GM19238 (cell line): ENCODE data around the gene LDLRAD4.

Experiments used
- DNase-seq: peaks from one replicate; pipeline ENCODE4 v3.0.0; 2011; ENCODE audit warnings: low spot score; ENCODE audit not compliant: insufficient read length

The LDLRAD4 gene

DNA sequence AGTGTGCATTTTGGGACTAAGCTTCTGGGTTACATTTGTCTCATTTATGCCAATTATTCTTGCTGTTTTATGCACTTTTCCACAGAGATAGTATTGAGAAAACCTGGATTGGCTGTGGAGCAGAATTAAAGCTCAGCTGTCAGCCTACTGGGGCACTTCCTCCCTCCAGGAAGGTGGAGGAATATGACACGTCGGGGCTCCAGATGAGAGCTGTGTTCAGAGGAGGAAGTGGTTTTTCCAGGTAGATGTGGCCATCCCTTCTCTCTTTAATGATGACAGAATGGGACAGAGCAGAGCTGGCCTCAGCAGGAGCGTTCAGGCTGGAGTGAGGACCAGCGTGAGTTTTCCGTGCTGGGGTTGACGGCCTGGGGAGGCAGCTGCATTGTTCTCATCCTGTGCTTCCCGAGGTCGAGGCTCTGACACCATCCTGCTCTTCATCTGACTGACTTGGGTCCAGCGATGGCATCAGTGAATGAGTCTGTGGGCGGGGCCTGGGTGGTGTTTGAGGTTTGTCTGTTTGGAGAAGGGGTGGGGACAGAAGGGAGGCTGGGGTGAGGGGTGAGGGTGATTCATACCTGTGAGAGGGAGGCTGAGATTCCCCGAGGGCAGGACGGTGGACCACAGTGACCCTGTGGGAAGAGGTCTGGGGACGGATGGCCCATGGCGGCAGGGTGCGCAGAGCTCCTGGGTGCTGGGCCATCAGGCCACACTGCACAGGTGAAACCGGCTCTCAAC lies 207.0 kb downstream of the LDLRAD4 start:
- DNase-seq = no peak

DNA sequence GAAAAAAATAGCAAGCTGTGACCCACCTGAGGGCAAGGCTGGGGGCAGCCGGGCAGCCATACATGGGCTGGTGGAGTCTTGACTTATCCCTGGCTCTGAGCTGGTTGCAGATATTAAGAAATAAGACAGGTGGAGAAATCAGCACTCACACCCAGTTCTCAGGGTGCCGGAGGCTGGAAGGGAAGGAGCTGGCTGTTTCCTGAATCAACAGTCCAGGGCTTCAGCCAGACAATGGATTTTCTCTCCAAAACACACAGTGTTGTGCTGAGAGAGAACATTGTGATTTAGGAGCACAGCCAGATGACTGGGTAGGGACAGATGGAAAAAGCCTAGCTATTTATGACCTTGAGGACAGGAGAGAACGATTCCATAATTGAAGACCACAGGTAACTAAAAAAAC lies 208.8 kb downstream of the LDLRAD4 start:
- no peak for DNase-seq

DNA sequence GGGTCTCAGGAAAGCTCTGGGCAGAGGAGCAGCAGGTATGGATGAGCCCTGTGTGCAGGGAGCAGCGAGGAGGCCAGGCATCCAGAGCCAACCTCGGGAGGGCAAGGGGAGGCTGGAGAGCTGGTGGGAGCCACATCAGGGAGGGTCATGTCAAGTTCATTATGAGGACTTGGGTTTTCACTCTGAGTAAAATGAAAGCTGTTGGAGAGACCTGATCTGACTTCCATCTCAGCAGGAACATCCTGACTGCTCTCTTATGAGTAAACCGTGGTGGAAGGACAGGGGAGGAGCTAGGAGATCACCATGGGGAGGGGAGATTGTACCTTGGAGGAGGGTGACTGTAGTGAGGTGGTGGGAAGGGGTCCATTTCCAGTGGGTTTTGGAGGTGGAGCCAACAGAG lies 209.8 kb downstream of the LDLRAD4 start:
- no peak for DNase-seq

DNA sequence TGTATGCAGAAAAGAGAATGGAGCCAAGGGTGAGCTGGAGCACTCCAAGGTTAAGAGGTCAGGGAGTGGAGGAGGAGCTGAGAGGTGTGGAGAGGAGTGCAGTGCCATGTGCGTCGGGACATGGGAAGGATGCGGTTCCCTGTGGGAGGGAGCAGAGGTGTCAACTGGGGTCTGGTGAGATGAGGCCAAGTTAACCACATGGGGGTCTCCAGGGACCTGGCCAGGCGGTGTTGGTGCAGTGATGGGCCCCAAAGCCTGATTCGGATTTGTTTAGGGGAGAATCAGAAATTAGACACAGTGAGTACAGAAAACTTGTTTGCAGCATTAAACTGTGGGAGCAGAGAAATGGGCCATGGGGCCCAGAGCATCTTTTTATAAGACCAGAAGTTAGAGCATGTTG lies 210.5 kb downstream of the LDLRAD4 start:
- no peak for DNase-seq

DNA sequence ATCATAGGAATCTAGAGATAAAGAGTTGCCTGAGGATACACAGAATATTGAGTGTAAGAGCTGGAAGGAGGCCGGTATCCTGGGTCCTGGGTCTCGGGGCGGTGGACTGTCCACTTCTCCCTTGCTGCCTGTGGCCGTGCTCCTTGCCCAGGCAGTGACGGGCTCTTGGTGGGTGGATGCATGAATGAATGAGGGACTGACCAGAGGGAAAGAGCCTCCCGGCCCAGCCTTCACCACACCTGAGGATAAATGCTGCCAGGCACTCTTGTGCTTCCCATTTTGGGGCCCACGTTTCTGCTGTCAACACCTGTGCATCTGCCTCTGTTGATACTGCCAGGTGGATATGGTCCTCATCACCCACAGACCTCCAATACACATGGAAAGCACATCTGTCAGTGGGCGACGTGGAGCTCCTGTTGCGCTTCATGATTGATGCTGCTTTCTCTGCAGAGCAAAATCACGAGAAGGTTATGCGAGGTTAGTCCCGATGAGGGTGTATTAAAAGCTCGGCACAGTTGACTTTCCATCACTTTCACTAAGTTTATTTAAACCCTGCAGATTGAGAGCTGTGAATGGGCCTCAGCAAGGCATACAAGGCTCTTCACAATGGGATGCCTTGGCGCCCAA lies 211.4 kb downstream of the LDLRAD4 start:
- no peak for DNase-seq

DNA sequence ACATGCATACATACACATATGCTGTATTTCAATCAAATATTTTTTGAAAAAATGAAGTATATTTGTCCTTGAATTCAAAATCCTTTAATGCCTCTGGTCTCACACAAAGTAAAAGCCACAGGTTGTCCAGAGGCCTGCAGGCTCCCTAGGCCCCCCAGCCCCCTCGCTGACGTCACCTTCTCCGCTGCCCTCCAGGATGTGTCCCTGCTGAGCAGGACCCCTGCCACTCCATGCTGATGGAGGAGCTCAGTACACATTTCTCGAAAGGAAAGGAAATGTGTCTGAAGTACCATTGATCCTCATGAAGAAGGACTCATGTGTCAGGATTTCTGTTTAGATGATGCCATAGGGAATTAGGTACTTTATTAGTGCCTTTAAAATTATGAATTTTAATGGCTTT lies 212.1 kb downstream of the LDLRAD4 start:
- no peak for DNase-seq

DNA sequence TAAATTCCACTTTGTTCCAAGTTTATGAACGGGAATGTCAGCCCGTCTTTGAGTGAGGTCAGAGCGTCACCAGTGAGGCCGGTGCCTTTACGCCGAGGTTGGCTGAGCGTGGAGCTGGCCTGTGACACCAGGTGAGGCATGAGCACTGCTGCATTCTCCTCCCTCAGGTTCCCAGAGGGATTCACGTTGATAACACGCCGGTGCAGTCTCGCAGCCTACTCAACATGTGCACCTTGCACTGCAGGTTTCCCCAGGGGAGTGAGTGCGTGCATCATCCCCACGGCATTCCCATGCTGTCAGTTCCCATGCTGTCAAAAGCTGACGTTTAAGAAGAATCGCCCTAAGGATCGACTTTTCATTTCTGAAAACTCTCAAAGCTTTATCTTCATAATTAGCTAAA lies 213.3 kb downstream of the LDLRAD4 start:
- no peak for DNase-seq

DNA sequence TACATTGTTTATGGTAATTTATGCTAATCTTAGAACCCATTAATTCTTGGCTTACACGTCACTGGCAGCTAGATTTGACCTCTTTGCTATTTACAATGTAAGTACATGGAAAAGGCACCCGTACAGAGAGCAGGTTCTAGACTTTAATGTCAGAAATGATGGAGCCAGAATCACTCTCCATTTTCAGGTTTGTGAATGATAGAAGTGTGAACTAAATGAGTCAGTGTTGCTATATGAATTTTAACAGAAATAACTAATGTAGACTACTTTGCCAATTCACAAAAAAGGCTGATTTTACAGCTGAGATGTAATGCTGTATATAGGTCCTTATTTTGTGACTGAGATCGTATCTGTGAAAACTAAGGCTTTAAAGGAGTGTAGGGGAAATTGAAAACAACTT lies 214.6 kb downstream of the LDLRAD4 start:
- no peak for DNase-seq

DNA sequence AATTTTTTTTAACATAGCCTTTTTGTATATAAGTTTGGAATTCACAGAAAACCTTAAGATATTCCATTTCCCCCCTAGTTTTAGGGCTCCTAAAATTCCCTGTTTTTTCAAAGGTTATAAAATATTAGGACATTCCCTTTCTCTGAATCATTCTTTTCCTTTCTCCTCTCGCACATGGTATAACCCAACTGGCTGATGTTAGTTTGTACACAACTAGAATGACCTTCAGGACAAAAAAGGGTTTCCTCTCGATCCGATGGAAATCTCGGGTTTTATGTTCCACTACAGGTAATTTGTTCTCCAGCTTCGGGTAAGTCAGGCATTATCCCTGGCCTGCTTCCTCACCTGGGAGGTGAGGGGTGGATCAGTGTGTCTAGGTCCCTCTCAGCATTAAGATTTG lies 215.1 kb downstream of the LDLRAD4 start:
- DNase-seq = no peak

DNA sequence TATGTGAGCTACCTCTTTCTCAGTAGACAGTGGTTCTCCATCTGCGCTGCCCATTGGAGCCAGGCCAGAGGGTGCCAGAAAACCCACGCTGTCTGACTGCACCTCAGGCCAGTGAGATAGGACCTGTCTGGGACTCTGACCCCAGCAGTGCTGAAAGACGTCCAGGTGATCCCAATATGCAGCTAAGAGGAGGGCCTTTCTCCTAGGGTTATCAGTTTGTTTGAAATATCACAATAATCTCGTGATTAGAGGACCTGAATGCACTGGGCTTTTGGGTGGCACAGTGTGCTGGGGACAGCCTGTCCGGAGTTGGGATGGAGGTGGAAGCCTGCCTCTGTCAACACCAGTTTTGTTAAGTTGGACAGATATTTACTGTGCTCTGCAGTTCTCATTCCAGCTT lies 216.3 kb downstream of the LDLRAD4 start:
- DNase-seq = no peak

DNA sequence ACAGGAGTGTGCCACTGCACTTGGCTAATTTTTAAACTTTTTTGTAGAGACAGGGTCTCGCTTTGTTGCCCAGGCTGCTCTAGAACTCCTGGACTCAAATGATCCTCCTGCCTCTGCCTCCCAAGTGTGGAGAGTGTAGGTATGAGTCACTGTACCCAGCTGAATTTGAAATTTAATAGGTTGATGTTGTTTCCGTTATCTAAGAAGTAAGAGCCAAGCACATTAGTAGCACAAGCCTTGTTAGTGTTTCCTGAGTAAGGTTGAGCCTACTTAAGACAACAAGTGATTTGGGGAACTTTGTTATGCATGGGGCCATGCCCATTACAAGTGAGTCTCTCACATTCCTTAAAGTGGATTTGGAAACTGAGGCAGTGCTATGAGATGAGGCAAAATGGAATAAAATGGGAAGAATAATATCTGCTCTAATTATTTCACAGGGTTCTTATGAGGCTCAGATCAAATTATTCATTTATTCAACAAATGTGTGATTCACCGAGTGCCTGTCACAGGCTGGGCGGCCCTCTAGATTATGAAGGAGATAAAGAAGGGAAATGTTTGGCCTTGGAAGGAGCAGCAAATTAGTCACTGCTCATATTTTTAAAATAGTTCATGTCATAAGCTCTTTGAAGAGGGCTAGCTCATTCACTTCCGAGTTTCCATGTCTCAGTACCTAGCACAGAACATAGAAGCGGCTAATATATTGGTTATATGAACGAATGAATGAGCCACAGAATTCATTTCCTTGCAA lies 217.2 kb downstream of the LDLRAD4 start:
- no peak for DNase-seq

DNA sequence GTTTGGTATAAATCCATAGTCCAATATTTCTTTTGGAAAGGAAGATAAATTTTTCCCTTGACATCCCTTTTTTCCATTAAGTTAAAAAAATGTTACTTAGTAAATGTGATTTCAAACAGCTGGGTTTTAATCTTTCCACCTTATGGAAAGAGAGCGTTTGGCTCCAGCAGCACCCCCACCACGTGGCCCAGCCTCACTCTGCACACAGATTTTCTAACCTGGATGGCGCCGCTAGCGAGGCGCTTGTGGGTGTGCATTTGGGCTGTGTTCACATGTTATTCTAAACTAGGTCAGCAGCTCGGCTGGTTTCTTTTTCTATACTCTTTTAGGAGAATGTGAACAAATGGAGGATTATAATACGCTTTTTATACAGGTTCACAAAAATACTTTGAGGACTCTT lies 218.0 kb downstream of the LDLRAD4 start:
- DNase-seq = no peak

DNA sequence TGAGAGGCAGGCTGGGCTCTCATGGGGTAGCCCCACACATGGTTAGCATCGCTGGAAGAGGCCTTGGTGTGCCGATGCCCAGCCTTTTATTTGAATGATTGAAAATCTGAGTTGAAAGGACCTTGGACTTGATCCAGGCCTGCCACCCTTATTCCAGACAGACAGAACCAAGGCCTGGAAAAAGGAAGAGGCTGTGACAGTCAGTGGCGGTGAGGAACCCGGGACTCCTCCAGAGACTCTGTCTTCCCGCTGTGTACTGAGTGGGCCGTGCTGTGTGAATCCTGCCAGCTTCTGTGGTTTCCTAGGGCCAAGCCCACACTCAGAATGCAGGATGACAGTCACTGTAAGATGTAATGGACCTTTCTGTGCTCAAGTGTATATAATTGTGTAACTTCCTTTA lies 218.5 kb downstream of the LDLRAD4 start:
- DNase-seq = no peak

DNA sequence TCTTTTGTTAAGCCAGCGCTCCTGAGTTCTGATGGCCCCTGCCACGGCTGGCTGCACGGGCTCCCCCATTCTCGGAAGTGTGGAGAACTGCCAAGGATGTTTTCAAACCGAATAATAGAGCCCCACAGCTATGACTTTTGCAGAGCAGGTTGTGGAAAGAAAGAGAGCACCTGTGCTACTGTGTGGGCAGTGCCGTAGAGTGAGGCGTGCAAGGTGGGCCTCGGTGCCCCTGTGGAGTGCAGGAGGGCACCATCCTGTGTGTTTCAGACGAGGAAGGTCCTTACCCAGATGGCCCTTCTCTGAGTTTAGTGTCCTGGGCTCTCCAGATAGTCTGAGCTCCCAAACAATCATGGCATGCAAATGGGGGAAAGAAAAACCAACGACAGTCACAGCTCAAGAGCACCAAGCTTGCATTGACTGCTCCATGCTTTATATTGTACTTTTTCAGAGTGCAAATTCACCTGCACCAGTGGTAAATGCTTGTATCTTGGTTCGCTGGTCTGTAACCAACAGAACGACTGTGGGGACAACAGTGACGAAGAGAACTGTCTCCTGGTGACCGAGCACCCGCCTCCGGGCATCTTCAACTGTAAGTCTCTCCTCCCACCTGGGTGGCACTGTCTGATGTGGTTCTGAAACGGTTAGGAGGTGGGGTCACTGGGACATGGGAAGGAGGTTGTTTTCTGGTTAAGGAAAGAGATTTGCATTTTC lies 219.4 kb downstream of the LDLRAD4 start:
- no peak for DNase-seq

DNA sequence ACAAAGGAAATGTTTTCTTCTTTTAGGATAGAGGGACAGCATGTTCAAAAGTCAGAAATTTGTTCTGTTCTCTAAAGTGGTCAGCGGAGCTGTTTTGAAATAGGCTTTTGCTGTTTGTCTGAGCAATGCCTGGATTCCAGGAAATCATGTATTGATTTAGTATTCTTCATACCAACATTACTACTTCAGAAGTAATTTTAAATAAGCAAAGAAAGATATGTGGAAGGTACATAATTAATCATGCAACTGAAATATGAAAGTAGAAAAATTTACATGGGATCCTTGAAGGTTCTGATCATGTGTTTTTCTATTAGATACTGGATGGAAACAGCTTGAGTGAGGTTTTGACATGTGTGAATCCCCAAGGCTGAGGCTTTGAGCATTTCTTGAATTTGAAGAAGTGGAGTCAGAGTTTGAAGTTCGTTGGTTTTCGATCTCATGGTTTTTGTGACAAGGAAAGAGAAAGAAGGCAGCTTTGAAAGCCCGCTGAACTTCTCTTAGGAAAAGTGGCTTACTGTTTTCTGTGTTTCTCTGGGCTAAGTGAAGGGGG lies 220.0 kb downstream of the LDLRAD4 start:
- DNase-seq = no peak

DNA sequence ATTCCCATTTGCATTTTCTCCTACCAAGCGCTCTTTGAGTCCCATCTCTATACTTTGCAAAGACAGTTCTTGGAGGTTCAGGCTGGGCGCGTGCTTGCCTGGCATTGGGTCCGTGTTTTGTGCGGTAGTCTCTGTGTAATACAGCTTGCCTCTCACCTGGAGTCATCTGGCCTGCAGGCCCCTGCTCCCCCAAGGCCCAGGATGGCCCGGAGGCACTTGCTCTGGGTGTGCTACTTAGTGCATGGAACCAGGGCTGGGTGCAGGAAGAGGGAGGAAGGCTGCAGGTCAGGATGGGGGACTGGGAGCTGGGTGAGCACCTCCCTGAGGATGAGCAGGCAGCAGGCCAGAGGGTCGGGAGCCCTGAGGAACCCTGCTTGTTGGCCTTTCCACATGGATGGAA lies 220.9 kb downstream of the LDLRAD4 start:
- no peak for DNase-seq

DNA sequence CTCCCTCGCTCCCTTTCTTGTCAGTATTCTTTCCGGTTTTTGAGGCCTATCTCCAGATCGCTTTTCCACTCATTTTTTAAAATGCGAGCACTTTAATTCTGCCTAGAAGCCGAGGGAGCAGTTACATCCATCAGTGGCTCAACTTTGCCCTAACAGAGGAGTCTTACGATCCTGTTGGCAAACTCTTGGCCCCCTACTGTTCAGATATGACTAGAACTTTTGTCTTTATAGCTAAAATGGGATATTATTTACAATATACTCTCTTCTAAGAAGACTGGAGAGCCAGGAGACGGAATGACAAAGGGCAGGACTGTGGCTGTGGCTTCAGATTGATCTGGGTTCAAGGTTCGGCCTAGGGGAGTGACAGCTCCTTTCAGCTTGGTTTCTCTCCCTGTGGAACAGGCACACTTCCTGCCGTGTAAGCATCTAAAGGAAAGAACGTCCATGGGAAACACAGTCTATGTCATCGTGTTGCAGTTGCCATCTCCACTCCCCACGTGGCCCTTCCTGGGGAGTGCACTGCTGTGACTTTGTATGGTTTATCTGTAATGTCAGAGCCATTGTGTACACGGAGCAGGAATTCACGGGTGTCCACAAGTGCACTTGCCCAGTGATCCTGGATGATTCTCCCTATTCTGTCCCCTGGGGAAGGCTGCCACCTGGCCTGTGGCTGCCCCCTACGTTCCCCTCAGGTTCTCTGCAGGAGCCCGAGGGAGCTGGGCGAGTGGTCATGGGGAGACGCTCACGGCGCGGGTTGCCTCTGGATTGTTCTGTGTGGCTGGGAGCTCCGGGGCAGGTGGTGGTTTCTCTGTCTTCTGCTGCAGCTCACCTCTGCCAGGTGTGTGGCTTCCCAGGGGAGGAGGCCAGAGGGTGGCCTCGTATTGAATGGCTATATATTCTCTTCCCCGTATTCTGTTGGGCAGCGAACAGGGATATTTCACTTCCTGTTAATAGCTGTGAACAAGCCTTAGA lies 222.0 kb downstream of the LDLRAD4 start:
- no peak for DNase-seq

DNA sequence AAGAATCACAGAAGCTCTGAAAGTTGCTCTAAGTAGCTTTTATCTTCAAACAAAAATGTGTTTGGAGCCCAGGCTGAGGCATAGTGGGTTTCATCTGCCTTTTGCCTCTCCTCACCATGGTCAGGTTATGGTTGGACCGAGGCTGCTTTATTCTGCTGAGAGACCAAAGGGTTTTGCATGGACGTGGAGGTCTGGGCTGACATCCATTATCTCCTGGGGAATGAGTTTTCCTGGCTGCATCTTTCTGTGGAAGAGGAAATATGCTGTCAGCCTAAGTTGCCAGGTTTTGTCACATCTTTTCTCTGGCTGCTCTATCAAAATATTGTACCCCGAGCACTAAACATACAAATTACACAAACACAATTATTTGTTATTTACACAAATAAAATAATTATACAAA lies 223.2 kb downstream of the LDLRAD4 start:
- no peak for DNase-seq

DNA sequence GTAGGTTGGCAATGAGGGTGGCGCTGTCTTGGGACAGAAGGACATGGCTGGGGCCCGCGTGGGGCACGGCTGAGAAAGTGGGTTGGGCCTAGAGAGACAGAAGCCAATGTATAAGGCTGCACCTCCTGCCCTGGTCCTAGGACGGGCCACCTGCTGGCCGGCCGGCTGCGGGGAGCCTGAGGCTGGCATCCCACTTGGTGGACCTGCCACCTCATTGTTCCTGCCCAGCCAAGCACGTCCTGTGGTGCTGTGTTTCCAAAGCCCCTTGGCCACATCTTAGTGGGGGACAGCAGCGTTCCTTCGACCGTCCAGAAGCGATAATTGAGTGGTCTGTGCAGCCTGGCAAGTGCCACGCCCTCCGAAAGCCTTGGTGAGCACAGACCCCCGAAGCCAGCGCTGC lies 223.9 kb downstream of the LDLRAD4 start:
- DNase-seq = no peak

DNA sequence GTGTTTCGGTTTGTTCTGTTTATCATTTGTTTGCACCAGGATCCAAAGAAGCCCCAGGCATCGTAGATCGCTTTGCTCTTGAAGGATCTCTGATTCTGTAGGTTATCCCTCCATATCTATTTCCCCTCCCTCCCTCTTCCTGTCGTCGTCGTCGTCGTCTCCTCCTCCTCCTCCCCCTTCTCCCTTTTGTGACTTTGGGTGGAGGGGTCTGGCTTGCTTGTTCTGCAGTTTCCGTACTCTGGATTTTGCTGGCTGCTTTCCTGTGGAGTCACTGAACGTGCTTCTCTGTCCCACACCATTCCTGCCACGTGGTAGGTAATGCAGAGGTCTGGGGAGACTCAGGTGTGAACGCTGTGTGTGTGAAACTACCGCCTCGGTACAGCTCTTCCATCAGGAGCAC lies 225.0 kb downstream of the LDLRAD4 start:
- no peak for DNase-seq
